Testis (tissue), 2 donors: ENCODE results near the gene LAMA3.

Experiments used
- CTCF ChIP-seq, 3 experiments: fragments of 450-650 bp in 2 of 3; fragments of 200-600 bp in 1 of 3; sonication (generic) in 1 of 3; IDR thresholded peaks; one replicate each; pipeline ENCODE4 v1.5.1; 2016 to 2019; ENCODE audit warnings: antibody characterized with exemption in 3 of 3, mild to moderate bottlenecking in 2 of 3, moderate library complexity in 1 of 3
- POLR2A ChIP-seq: fragments of 450-650 bp; IDR thresholded peaks from one replicate; pipeline ENCODE4 v1.6.1; 2017; ENCODE audit warnings: antibody characterized with exemption, mild to moderate bottlenecking, moderate library complexity

GRCh38 chr18:23964282-23965238 lies 275.3 kb downstream of the LAMA3 start:
- TF ChIP-seq POLR2A (no peak), CTCF (IDR thresholded peaks at IDR 0.05) (no peak)
